HT1080 (cell line): Measurements from ENCODE around the gene MAP4K1. TPM values are rescaled to one million over a fixed set of nuclear protein-coding genes. Genes with fewer than 3 reads are reported as not detected.
A peak's percentile ranks its signal among the peaks of the same experiment; 100 is the strongest.
"Not testable (repeated sequence)": the region's sequence is repeated elsewhere in the genome, so short reads cannot be mapped to it uniquely, and the experiment has no call there.

ENCODE experiments used
- DNase-seq: peaks from one replicate; pipeline ENCODE4 v3.0.0-alpha.2; 2015; ENCODE audit warnings: low read depth
- total RNA-seq: library from RNA; depleted of rRNA; stranded (reverse); fragments of >200 nt; shearing (Covaris generic); gene quantifications from 2 replicates; pipeline ENCODE4 v1.2.3, GENCODE V29; 2014

Gene MAP4K1
- total RNA-seq, 1 experiment from 2014 or later, result 0.24 TPM

GRCh38 chr19:38653028-38653571 lies 35.3 kb upstream of the MAP4K1 start:
- no peak for DNase-seq

DNA sequence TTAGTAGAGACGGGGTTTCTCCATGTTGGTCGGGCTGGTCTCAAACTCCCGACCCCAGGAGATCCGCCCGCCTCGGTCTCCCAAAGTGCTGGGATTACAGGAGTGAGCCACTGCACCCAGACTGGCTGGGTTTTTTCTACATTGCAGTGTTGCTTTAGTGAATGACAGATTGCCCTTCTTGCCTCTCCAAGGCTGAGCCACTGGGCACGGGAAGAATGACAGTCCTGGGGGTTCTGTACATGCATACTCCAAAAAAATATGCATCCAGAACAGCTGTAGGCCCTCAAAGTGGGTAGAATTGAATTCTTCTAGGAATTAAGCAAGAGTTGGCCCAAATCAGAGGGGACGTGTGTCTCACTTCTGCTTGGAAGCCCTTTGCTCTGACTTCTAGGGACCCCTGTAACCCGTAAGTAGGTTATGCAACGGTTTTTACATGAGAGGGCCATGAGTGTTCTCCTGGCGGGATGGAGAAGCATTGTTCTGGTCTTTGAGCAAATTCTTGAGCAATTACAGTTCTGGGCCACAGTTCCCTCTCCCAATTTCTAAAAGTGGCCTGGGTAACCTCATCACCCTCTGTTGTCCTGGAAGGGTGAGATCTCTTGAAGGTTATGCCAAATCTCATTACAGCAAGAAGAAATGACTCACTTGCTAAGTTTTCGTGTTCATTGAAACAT lies 33.3 kb upstream of the MAP4K1 start:
- peak; percentile 86 for DNase-seq

GRCh38 chr19:38650172-38650775 lies 32.5 kb upstream of the MAP4K1 start:
- no peak for DNase-seq

GRCh38 chr19:38649305-38650171 lies 31.8 kb upstream of the MAP4K1 start:
- DNase-seq, result peak; percentile 62

DNA sequence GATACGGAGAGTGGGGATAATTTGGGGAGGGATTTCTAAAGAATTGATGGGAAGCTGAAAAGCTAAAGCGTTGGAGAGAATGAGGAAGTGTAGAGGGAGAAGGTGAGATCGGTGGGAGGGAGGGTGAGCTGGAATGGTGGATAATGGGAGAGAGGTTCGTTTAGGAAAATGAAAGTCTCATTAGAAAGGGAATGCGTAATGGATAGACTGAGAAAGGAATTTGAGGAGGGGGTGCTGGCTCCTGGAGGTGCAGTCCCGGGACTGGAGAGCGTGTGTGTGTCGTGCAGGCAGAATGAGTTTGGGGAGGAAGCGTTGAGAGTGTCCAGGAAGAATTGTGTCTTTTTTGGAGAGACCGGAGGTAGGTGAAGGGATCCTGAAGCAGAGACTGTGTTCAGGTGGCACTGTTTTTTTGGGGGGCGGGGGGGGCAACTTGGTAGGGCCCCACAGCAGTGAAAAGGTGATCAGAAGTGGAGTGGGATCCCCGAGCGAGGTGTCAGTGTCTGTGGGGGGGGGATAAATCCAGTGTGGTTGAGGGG lies 31.1 kb upstream of the MAP4K1 start:
- no peak for DNase-seq

DNA sequence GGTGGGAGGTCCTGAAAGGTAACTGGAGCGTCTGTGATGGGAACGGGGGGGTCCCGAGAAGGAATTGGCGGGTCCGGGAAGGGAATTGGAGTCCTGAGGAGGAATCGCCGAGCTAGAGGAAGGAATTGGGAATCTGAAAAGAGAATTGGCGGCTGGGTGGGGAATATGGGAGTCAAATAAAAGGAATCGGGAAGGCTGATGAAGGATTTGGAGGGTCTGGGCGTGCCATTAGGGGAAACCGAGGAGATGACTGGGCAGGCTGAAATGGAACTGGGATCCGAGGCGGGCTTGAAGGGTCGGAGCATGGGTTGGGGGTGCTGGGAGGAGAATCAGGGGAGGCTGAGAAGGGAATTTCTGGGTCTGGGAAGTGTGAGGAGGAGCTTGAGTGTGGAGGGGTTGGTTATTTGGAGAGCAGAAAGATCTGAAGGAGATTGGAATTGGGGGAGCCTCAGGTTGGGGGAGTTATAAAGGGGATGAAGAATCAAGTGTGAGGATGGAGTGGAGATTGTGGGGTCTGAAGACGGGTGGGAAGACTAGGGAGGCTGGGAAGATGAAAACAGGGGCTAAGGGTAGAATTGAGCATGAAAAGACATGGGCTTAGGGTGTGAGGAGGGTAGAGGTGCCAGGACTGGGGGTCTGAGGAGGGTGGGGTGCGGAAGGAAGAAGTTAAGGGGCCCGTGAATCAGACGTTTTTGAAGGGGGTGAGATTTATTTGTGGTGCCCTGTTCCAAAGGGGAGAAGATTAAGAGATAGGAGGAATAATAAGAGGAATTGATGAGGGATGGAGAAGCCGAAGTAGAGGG lies 30.4 kb upstream of the MAP4K1 start:
- no peak for DNase-seq

DNA sequence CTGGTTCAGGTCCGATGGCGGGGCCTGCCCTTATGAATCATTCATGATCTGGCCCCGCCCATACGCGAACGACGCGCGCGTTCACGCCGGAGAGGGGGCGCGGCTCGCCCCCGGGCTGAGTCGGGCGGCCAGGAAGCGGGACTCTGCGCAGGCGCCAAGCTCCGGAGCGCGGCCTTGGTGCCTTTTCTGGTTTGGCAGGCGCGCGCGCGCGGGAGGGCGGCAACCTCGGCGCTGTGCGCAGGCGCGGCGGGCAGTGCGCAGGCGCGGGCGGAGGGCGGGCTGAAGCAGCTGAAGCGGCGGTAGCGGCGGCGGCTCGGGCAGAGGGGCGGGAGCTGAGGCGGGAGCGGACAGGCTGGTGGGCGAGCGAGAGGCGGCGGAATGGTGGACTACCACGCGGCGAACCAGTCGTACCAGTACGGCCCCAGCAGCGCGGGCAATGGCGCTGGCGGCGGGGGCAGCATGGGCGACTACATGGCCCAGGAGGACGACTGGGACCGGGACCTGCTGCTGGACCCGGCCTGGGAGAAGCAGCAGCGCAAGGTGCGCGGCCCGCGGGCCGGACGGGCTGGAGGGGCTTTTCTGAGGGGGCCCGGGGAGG lies 29.7 kb upstream of the MAP4K1 start, which contains the start of gene ACTN4:
TSS of gene ACTN4 (plus strand) at position 282 of the 598 bp plus-strand sequence. CDS start at position 379, 97 bp downstream.
- peak; percentile 96 for DNase-seq

DNA sequence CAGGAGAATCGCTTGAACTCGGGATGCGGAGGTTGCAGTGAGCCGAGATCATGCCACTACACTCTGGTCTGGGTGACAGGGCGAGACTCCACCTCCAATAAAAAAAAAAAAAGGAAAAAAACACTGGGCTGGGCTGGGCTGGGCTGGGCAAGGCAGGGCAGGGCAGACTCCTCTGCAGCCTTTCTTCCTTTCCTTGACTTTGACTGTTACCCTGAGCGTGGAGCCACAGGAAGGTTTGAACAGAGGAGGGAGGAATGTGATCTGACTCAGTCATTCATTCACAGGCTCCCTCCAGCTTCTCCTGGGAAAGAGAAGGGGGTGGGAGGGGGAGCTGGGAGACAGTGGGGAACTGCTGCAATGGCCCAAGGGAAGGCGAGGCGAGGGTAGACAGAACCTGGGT lies 27.0 kb upstream of the MAP4K1 start:
- no peak for DNase-seq

- DNase-seq, result no peak
These were observed 24.4 kb upstream of the MAP4K1 start for GRCh38 chr19:38642176-38642575.

- DNase-seq, result no peak
These were observed 22.6 kb upstream of the MAP4K1 start for GRCh38 chr19:38640368-38640767.

DNA sequence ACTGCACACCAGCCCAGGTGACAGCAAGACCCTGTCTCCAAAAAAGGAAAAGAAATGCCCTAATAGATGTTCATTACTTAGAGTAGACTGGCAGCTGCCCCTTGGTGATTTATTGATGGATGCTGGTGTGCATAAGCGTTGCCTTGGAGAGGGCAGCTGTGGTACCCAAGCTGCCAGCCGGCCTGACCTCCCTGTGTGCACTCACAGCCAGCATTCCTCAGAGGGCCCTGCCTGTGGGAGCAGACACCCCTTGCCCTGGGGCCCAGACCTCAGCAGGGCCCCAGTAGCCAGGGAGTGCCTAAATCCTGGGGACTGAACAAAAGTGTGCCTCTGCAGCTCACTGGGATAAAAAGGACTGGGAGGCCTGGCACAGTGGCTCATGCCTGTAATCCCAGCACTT lies 21.9 kb upstream of the MAP4K1 start:
- DNase-seq, result no peak

- no peak for DNase-seq
These were observed 20.7 kb upstream of the MAP4K1 start for GRCh38 chr19:38638461-38638860.

DNA sequence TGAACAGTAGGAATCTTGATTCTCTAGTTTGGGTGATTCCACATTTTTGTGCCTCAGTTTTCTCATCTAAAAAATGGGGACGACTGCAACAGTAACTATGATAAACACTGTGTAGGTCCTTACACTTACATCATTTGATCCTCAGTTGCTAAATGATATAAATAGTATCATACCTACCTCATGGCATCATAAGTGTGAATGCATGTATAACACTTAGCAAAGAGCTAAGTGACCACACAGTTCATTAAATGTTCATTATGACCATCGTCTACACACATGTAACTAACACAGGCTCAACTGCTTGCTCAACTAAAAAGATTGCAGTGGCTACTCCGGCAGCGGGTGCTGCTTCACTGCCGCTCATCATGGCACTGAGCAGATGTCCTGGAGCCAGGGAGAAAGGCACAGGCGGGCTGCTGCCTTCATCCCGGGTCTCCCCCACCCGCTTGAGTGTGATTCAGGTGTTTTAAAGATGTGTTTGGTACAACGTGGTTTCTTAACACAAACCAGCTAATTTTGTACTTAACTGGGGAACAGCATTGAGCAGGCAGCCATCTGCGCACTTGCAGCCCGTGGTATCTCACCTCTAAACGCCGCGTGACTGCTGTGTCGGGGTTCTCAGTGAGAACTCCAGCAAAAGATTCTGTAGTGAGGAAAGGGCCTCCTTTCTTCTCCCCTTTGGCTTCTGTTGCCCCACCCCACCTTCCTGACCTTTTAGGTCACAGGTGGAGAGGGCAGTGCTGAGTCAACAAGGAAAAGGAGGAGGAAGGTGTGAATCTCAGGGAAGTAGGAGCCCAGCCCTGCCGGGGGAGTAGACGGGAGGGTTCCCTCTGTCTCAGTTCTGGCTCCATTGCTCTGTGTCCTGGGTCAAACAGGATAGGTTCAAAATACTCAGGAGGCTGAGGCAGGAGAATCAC lies 18.0 kb upstream of the MAP4K1 start:
- DNase-seq, result no peak

- DNase-seq, result peak; percentile 61
These were observed 17.2 kb upstream of the MAP4K1 start for GRCh38 chr19:38634757-38635482.

DNA sequence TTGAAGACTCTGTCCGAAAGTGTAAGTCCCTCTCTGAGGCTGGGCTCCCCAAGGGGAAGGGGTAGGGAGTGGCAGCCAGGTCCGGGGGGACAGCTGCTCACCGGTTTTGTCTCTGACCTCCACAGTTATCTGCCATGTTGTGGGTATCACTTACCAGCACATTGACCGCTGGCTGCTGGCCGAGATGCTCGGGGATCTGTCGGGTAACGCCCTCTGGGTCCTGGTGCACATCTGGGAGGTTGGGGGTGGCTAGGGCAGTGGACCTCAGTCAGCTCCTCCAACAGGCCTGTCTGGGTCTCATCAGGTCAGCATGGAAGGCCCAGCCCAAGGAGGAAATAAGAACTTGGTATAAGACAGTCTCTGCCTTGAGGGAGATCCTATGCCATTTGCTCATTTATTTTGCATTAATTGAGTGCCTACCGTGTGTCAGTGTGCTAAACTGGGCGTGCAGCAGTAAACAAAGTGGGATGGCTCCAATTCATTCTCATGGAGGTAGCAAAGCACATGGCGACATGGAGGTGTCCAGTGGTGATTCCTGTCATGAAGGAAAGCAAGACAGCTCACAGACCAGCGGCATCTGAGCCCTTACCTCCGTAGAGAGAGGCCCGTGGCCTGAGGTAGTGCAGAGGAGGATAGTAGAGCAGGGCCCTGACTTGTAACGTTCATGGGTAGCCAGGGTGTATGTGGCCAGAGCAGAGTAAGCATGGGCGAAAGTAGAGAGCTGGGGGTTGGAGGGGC lies 14.9 kb upstream of the MAP4K1 start:
- no peak for DNase-seq

- not testable (repeated sequence) for DNase-seq
These were observed 14.2 kb upstream of the MAP4K1 start for GRCh38 chr19:38631811-38632475.

DNA sequence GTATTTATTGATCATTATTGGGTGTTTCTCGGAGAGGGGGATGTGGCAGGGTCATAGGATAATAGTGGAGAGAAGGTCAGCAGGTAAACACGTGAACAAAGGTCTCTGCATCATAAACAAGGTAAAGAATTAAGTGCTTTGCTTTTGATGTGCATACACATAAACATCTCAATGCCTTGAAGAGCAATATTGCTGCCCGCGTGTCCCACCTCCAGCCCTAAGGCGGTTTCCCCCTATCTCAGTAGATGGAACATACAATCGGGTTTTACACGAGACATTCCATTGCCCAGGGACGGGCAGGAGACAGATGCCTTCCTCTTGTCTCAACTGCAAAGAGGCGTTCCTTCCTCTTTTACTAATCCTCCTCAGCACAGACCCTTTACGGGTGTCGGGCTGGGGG lies 13.5 kb upstream of the MAP4K1 start:
- DNase-seq, result not testable (repeated sequence)
